GM19455 (cell line): ENCODE data around the gene PSMB10.
"Not testable (repeated sequence)": the region's sequence is repeated elsewhere in the genome, so short reads cannot be mapped to it uniquely, and the experiment has no call there.

ENCODE experiments used
- ATAC-seq: cut with Tn5 transposase; IDR thresholded peaks from one replicate; pipeline ENCODE4 v1.9.1; 2021; ENCODE audit not compliant: unreplicated experiment

The PSMB10 gene

DNA sequence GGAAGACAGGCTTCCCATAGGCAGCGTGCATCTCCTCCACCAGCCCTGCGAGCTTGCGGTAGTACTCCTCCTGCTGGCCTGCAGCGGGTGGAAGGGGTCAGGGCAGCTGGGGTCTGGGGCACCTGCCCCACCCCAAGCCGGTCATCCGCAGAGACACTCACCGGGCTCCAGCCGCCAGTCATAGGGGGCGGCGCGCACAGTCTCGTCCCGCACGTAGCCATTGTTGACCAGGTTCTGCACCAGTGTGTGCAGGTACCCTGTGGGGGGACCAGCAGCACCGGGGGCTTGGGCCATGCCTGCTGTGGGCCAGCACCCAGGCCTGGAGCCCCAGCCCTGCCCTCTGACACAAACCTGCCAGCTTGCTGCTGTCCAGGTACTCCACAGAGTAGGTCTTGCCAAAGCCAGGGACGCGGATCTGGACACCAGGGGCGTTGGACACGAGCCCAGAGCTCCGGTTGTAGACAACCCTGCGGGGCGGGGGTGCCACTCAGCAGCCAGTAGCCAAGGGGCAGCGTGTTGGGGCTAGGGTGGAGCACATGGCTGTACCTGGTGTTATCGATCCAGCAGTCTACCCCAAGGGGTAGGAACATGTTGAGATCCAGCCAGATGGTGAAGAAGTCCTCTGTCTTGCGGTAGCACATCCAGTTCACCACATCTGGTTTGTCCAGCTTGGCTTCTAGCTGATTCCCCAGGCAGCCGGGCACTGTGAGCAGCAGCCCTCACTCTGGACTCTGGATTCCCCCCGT lies 6.0 kb upstream of the PSMB10 start:
- no peak for ATAC-seq

DNA sequence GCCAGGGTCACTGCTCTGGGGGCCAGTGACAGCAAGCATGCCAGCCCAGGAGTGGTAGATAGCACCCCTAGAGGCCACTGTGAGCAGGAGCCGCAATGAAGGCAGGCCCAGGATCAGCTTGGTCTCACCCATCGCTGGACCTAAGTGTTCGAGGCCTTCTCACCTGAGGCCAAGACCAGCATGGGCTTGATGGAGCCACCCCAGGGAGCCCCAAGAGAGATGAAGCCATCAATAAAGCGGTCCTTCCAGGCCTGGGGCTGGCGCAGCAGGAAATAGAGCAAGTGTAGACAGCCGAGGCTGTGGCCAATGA lies 5.5 kb upstream of the PSMB10 start:
- ATAC-seq = no peak

DNA sequence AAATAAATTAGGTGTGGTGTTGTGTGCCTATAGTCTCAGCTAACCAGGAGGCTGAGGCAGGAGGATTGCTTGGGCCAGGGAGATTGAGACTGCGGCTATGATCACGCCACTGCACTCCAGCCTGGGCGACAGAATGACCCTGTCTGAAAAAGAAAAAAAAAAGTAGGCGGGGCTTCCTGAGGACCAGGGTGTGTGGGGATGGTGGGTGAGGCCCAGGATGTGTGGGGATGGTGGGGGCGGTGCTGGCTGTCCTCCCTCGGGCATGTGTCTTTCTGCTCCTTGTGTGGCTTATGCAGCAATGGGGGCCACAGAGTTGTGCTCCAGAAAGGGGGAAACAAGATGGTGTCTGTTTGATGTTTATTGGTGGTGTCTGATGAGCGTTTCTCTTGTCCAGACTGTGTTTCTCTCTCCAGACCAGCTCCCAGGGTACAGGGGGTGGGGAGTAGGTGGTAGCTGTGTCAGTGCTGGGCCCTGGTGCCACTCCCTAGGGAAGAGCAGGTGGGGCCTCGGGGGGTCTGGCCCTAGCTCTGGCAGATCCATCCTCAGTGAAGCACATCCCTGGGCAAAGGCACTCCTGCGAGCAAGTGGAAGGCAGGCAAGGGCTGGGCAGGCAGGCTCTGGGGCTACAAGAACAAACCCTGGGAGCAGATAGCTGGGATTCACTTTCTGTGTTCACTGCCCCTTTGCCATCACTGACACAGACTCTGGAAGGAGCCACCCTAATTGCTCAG lies 5.0 kb upstream of the PSMB10 start:
- no peak for ATAC-seq

DNA sequence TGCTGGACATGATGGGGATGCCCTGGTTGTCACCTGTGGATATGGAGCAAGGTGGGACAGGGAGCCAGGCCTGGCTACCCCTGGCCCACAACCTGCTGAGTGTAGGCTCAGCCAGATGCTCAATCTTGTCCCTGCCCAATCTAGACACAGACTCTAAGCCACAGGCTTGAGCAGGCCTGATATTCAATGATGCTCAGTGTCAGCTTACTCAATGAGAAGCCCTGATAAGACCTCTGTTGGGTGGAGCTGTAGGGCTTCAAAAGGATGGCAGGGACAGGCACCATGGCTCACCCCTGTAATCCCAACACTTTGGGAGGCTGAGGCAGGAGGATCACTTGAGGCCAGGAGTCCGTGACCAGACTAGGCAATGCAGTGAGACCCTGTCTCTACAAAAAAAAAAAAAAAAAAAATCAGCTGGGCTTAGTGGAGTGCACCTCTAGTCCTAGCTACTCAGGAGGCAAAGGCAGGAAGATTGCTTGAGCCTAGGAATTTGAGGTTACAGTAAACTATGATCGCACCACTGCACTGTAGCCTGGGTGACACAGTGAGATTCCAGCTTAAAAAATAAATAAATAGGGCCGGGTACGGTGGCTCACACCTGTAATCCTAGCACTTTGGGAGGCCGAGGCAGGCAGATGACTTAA lies 3.9 kb upstream of the PSMB10 start:
- no peak for ATAC-seq

DNA sequence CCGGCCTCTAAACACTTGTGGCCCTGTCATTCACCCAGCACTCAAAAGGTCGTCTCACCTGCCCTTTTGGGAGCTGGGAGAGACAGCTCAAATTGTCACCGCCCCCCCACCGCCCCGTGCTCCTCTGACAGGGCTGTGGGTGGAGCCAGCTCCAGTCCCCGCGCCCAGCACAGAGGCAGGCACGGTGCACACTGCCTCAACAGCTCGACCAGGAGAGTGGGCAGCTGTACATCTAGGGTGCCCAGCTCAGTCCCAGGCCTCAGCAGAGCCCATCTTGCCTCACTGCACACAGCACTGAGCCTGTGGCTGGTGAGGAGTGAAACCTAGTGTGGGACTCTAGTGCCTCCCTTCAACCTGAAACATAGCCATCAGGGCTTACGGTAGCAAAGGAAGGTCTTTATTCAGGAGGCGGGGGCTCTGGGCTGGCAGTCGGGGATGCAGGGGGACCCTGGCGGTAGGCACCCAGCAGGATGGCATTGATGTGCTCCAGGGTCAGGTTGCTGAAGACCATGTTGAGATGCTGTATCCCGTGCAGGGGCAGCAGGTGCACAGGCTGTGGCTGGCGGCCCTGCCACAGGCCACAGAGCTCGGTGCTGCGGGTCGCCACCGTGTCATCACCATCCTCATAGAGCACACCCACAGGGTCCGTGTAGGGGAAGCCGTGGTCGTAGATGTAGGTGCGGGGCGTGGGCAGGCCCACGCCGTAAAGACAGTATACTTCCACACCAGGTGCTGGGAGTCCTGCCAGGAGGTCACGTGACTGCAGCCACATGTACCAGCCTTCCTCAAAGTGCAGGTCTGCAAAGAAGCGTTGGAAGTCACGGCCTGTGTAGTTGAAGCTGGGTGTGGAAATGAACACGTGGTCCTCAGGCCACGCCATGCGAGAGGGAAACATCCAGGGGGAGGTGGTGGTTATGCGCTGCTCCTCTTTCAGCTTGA lies 3.1 kb upstream of the PSMB10 start:
- ATAC-seq = no peak

DNA sequence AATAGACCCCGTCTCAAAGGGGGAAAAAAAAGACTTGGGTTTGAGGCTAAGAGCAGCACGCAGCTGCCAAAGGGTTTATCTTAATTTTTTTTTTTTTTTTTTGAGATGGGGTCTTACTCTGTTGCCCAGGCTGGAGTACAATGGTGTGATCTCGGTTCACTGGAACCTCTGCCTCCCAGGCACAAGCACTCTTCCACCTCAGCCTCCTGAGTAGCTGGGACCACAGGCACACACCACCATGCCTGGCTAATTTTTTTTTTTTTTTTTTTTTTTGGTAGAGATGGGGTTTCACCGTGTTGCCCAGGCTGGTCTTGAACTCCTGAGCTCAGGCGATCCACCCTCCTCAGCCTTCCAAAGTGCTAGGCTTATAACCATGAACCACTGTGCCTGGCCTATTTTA lies 1.1 kb upstream of the PSMB10 start:
- not testable (repeated sequence) for ATAC-seq

DNA sequence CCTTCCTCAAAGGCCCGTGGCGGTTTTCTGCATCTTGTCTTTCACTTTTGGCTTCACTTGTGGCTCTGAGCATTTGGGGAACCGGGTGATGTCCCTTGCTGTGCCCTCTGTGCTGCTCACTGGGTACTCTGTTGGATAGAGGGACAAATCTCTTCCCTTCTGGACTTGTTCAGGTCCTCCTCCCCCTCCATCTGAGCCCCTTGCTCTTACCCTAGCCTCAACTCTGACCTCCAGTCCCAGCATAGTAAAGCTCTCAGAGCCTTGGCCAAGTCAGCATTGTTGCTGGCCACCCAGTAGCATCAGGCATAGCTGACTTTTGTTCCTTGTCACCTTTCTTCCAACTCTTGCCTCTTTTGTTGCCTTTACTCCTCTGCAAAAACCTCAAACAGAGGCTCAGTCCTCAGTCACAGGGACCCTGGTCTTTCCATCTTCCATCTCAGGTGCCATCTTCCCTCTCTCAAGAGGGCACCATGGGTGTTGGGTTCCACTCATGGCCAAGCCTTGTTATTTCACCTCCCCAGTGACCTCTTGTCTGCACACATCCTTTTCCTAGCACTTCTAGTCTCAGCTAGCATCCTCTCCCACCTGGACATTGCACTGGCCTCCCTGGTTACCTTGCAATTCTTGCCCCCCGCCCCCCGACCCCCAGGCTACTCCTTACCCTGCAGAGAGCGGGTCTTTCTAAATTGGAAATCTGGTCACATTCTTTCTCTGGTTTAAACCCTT lies 393 bp upstream of the PSMB10 start:
- ATAC-seq = peak; percentile 56

DNA sequence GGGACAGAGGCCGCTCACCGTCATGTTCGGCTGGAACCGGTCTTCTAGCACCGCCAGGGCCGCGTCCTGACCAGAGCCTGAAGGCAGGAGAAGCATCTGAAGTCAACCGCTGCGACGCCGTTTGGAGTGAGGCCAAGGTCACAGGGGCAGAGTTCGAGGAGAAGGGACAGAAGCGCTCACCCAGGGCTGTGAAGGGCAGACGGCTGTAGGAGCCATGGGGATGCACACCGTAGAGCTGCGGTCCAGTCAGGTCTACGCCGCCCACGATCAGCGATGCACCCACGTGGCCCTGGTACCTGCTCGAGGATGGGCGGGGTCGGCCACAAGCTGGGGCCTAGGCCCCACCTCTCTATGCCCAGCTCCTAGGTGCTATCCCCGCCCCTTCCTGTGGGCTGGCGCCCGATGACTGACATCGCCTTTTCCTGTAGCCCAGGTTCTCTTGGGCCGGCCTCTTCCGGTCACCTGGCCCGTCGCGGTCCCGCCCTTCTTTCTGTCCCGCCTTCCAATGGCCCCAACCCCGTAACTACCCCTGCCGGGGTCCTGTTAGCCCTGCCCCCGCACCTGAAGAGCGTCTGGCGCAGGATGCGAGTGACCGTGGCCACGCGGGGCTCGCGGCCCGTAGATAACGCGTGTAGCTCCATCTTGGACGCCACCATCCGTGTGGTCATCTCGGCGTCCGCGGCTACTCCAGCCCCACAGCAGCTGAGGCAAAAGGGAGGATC lies 1.1 kb downstream of the PSMB10 start:
- peak; percentile 84 for ATAC-seq

DNA sequence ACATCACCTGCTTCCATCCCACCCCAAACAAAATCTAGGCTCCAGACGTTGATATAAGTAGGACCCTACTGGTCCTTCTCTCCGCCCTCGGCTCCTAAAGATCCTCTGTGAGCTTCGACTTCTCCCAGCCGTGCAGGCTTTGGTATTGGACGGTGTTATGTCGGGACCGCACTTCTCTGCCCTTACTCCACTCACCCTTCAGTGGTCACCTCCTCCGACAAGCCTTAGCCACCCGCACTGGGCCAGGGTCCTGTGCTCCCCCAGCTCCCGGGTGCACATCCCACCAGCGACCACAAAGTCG lies 1.6 kb downstream of the PSMB10 start:
- ATAC-seq = no peak

DNA sequence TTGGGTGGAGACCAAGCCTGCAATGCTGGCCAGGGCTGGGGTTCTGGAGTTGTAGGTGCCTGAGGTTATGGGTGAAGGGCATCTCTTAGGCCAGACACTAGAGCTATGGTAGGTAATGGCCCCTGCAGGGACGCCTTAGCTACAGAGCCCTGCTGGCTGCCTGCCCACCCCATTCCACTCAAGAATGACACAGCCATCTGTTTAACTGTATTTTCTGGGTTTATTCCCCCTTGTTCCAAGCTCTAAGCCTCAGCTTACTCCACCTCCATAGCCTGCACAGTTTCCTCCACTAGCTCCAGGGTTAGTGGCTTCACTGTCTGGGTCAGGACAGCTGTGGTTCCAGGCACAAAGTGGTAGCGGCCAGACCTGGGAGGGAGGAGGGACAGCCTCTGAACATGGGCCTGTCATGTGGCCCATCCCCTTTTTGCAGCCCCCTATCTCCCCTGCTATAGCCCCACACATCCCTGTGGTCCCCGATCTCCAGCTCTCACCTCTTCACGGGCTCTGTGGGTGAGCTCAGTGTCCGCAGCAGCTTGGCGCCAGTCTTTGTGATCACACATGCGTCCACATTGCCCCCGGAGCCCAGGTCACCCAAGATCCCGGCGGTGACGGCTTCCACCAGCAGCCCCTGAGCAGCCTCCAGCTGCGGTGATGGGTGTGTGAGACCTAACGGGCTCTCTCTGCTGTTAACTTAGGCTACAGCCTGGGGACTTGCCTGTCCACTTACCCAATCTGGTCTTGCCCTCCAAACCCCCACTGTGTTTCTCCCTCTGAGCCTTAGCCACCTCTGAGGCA lies 2.1 kb downstream of the PSMB10 start:
- ATAC-seq = no peak

DNA sequence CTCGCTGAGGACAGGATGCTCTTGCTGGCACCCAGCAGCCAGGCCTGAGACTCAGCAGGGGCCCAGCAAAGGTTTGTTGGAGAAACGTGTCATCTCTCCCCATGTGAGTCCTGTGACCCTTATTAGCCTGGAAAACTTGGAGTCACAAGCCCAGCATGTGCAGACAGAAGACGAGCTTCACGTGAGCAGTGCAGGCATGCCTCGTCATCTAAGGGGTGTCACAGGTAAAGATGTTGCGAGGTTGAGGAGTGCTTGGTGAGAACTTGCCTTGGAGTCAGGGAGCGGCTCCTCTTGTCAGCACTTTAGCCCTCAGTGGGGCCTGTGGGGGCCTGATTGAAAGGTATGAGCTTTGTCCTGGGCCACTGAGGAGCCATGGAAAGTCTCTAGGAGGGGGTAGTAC lies 2.8 kb downstream of the PSMB10 start:
- no peak for ATAC-seq

DNA sequence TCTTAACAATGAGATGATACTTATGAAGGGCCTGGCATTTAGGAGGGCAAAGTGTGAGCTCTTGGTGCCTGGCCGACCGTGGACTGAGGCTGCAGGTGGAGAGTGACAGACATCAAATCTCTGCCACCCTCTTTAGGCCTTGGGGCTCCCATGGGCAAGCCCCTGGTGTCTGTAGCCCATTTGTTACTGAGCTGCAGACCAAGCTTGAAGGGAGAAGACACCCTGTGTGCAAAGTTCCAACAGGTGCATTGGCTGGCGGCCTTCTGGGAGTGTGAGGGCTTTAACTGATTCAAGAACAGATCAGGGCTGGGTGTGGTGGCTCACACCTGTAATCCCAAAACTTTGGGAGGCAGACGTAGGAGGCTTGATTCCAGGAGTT lies 4.2 kb downstream of the PSMB10 start:
- no peak for ATAC-seq

DNA sequence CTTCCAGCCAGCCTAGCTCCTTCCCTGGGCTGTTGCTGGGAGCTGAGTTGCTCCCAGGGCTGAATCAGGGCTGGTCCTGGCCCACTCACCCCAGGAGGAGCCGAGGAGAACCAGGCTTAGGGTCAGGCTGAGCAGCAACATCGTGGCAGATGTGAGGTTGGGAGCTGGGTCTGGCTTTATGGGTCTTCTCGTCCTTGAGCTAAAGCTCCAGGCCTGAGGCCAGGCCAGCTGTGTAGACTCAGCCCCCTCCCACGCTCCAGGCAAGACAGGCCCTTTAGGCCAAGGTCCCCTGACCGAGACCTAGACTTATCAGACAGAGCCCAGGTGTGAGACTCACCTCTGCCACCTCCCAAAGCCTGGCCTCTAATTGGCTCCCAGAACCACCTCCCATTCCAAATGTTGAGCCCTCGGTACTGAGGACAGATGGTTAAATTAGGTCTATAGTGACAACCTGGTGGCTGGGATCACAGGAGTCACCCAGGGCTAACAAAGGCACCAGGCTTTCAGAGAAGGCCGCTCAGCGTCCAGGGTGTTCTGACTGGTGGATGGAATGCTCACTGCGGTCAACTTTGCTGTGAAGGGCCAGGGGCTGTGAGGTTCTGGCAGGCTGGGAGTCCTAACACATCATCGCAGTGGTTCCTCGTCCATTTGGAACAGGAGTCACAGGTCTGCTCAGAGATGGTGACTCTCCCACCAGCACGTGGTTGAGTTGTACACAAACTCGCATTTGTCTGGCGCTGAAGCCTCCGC lies 4.8 kb downstream of the PSMB10 start, which contains the start of gene CTRL:
Gene CTRL (minus strand): TSS at position 151 of the 750 bp plus-strand sequence. CDS start 10 bp downstream, at position 141.
- no peak for ATAC-seq

DNA sequence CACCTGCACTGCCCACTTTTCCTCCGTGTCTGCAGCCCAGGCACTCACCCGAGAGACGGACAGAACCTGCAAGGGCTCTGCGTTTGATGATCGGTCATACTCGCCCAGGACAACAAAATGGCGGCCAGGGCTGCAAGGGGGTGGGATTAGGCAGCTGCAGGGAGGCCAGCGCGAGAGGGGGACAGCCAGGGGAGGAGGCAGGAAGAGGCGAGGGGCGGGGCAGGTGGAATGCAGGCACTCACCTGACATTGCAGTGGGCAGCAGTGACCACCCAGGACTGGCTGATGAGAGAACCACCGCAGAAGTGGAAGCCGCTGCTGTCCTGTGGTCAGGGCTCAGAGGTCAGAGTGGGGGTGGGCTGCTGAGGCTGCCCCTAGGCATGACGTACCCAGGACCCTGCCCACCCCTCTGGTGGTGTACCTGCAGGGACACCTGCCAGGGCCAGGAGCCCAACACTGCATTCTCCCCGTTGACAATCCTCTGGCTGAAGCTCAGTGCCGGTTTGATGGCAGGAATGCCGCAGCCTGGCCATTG lies 5.9 kb downstream of the PSMB10 start:
- no peak for ATAC-seq

DNA sequence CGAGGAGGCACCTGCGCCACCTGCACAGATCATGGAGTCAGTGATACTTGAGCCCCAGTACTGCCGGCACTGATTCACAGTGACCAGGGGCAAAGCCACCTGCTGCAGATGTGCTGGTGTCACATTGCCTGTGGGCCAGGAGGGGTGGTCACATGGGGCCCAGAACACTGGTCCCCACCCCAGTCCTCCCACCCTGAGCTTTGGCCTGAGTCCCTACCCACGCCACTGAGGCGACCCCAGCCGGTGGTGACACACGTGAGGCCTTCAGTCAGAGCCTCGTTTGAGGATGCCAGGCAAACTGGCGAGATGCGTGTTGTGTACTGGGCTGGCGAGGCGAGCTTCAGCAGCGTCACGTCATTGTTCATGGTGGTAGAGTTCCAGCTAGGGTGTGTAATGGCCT lies 6.5 kb downstream of the PSMB10 start:
- ATAC-seq = no peak

DNA sequence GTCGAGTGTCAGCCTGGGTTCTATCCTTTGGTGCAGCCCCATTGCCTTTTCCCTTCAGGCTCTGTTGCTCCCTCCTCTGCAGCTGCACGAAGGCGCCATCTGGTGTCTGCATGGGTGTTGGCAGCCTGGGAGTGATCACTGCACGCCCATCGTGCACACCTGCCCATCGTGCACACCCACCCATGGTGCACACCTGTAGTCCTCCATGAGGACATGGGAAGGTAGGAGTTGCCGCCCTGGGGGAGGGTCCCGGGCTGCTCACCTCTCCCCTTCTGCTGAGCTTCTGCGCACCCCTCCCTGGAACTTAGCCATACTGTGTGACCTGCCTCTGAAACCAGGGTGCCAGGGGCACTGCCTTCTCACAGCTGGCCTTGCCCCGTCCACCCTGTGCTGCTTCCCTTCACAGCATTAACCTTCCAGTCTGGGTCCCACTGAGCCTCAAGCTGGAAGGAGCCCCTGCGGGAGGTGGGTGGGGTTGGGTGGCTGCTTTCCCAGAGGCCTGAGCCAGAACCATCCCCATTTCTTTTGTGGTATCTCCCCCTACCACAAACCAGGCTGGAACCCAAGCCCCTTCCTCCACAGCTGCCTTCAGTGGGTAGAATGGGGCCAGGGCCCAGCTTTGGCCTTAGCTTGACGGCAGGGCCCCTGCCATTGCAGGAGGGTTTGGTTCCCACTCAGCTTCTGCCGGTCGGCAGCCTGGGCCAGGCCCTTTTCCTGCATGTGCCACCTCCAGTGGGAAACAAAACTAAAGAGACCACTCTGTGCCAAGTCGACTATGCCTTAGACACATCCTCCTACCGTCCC lies 7.9 kb downstream of the PSMB10 start:
- no peak for ATAC-seq

DNA sequence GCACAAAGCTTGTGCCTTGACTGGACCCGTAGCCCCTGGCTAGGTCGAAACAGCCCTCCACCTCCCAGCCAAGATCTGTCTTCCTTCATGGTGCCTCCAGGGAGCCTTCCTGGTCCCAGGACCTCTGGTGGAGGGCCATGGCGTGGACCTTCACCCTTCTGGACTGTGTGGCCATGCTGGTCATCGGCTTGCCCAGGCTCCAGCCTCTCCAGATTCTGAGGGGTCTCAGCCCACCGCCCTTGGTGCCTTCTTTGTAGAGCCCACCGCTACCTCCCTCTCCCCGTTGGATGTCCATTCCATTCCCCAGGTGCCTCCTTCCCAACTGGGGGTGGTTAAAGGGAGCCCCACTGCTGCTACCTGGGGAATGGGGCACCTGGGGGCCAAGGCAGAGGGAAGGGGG lies 8.5 kb downstream of the PSMB10 start:
- ATAC-seq = no peak
